ENCODE results near the gene HSPD1.

The HSPD1 gene

GRCh38 chr2:197499594-197500502, at the start of gene HSPD1, which contains the start of gene HSPE1:
TSS of gene HSPD1 (minus strand) at chr2:197499840. CDS start at chr2:197498848, 992 bp downstream.
TSS of gene HSPE1 (plus strand) at chr2:197500379. CDS start at chr2:197500437, 58 bp downstream.
- DNase-seq: peak; percentile 98

GRCh38 chr2:197548582-197548981, 48.9 kb upstream of the HSPD1 start:
- DNase-seq: no peak

- DNase-seq: no peak
These were observed 47.7 kb upstream of the HSPD1 start for GRCh38 chr2:197547163-197547900.

GRCh38 chr2:197543206-197543605, 43.6 kb upstream of the HSPD1 start:
- DNase-seq: no peak

- DNase-seq: no peak
These were observed 40.1 kb upstream of the HSPD1 start for GRCh38 chr2:197539734-197540133.

GRCh38 chr2:197538412-197538811, 38.8 kb upstream of the HSPD1 start:
- DNase-seq: no peak

GRCh38 chr2:197517150-197517549, 17.5 kb upstream of the HSPD1 start:
- no peak for DNase-seq

GRCh38 chr2:197516393-197516761, 16.7 kb upstream of the HSPD1 start:
- peak in 1 of 2 experiments; percentile 7 for DNase-seq

GRCh38 chr2:197515739-197516392, 16.2 kb upstream of the HSPD1 start, which contains the start of gene MOB4:
TSS of gene MOB4 (plus strand) at chr2:197516066. CDS start at chr2:197516087, 21 bp downstream.
- peak; percentile 85 to 95 for DNase-seq

- DNase-seq: no peak
These were observed 15.7 kb upstream of the HSPD1 start for GRCh38 chr2:197515315-197515738.

GRCh38 chr2:197514754-197515153, 15.1 kb upstream of the HSPD1 start:
- DNase-seq: no peak

- no peak for DNase-seq
These were observed 14.3 kb upstream of the HSPD1 start for GRCh38 chr2:197513915-197514314.

- DNase-seq: no peak
These were observed 7.0 kb upstream of the HSPD1 start for GRCh38 chr2:197506658-197507057.

- no peak for DNase-seq
These were observed 4.9 kb upstream of the HSPD1 start for GRCh38 chr2:197504512-197504911.

- DNase-seq: no peak
These were observed 4.4 kb upstream of the HSPD1 start for GRCh38 chr2:197504000-197504399.

- DNase-seq: no peak
These were observed 3.0 kb upstream of the HSPD1 start for GRCh38 chr2:197502685-197503084.

GRCh38 chr2:197502201-197502600, 2.6 kb upstream of the HSPD1 start:
- no peak for DNase-seq

GRCh38 chr2:197500503-197501131, 977 bp upstream of the HSPD1 start:
- peak in 1 of 2 experiments; percentile 58 for DNase-seq

- DNase-seq: peak in 1 of 2 experiments; percentile 66
These were observed 575 bp downstream of the HSPD1 start for GRCh38 chr2:197498937-197499593.

- no peak for DNase-seq
These were observed 1.3 kb downstream of the HSPD1 start for GRCh38 chr2:197498235-197498936.

GRCh38 chr2:197497326-197497725, 2.3 kb downstream of the HSPD1 start:
- DNase-seq: no peak

All from SHP77 (cell line).